T47D (cell line): Measurements from ENCODE around the gene NADK2.

ENCODE experiments used
- DNase-seq, 2 experiments: peaks; one replicate each; pipeline versions ENCODE4 v3.0.0 to v3.0.0-alpha.2; 2011 to 2012; ENCODE audit warnings: low read depth in 1 of 2, low spot score in 1 of 2
- JUND ChIP-seq: IDR thresholded peaks from 2 replicates; pipeline ENCODE4 v1.6.1; 2012; ENCODE audit warnings: low read depth
- in situ Hi-C: cut with HindIII; loops from 2 replicates; pipeline ENCODE4 v1.10.0; 2016; ENCODE audit warnings: low sequenced_read_pairs, low pct_unique_long_range_greater_than_20kb

Gene NADK2

DNA sequence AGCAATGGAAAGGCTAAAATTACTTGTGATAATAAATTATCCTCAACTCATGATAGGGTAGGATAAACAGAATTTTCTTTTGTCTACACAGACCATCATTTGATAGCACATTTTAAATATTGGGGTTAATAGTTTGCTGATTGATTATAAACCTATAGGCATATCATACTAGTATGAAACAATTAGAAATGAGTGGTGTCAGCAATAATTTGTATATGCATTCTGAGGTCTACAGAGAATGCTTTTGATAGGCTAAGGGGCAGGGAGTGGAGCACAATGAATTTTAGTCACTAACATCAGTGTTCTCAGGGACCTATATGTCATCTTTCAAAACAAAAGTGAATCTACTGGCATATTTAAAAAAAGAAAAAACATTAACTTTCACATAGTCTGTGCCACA lies 27.8 kb upstream of the NADK2 start:
- DNase-seq, result no peak
- no peak for TF ChIP-seq JUND
- in situ Hi-C loops, result no loop called here

DNA sequence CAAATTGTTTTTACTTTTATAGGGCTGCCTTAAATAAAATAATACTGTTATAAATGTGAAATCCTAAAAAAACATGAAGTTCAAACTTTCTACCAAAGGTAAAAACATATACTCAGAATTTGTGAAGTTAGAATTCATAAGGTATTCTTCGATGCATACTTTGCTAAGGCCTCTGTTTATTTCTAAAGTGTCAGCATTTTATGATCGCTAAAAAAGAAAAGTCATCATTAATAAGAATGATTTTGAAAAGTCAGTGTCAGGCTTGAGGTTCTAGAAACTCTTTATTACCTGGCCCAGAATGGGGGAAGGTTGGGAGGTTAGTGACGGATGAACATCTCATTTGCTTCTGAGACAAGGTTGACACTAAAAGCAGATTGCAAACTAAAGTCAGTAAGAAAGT lies 26.2 kb upstream of the NADK2 start:
- no peak for TF ChIP-seq JUND
- no peak for DNase-seq
- in situ Hi-C loops, result no loop called here

DNA sequence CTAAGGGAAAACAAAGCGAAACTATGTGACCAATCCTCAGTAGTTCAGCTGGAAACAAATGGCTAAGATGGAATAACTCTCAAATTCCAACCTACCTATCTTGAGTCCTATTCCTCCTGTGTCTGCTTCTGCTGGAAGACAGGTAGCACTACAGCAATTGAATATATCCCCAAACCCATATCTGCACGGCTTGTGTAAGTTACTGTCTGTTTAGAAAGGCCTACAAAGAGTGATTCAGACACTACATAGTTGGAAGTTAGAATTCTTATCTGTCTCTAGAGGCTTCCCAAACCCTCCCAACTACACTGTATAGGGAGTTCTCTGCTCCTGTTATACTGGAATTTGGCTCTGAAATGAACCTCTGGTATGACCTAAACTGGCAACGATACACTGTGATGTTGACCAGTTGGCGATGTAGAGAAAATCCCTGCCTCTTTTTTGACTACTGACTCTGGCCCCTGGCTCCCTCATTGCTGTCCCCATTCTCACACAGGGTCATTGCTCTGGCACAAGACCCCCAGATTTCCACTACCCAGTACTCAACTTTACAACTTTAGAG lies 22.6 kb upstream of the NADK2 start:
- no peak for TF ChIP-seq JUND
- in situ Hi-C loops, result no loop called here
- no peak for DNase-seq

- in situ Hi-C loops, result no loop called here
- TF ChIP-seq JUND, result no peak
- DNase-seq, result no peak
Measured at GRCh38 chr5:36261186-36261585, 19.5 kb upstream of the NADK2 start.

DNA sequence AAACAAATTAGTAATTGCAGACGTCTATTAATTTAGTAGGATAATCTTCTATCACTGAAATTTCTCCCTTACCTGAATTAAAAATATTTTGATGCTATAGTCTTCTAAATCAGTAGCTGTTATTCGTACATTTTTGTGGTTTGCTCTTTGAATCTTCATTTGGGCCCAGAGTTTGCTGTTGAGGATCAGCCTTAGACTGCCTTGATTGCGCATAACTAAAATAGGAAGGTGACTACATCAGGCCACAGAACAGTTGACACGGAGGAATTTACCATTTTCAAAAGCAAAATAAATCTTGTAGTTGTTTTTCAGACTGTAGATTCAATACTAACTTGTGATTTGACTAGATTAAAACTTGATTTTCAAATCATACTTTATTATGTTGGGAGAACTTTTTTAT lies 11.8 kb upstream of the NADK2 start:
- in situ Hi-C loops, result no loop called here
- DNase-seq, result no peak
- no peak for TF ChIP-seq JUND

DNA sequence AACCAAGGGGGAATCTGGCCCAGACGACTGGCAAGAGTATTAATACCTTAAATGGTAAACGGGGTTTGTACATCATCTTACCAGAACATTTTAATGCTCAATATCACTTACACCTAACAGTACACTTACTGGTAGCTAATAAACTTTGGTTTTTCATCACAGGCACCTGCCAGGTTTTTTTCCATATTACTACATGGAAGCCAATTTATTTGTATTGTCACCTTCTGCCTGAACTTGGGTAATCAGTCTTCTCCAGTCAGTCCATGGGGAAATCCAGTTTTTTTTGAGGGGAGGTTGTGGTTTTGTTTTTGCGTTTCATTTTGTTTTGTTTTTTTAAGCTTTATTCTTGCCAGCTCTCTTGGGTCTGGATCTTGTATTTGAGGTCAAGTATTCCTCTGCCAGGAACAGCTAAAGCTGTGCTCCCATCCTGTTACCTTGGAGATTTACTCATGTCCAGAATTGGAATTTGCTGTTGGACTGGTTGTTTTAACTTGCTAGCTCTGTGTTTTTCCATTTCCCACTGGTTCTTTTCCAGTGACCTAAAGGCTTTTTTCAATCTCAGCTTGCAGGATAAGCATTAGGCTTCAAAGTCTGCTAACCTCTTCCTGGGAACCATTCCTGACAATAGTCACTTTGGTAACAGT lies 11.1 kb upstream of the NADK2 start:
- no peak for DNase-seq
- TF ChIP-seq JUND, result no peak
- in situ Hi-C loops, result no loop called here

DNA sequence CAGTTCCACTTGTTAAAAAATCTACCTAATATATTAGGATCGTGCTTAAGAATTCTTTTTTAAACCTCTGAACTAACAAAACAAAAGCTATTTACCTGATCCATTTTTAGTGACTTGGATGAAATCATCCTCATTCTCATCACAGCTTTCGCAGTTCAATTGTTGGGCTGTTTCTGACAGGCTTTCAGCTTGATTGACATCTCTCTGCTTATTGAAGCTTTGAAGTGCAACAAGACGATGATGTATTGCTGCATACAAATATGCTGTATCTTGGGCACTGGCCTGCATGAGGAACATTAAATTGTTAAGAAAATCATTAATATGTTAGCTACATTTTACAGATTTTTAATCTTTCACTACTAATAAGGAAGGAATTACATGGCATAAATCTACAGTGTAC lies 9.5 kb upstream of the NADK2 start:
- in situ Hi-C loops, result no loop called here
- no peak for TF ChIP-seq JUND
- DNase-seq, result no peak

GRCh38 chr5:36250427-36250826 lies 8.7 kb upstream of the NADK2 start:
- no peak for DNase-seq
- no peak for TF ChIP-seq JUND
- in situ Hi-C loops, result no loop called here

DNA sequence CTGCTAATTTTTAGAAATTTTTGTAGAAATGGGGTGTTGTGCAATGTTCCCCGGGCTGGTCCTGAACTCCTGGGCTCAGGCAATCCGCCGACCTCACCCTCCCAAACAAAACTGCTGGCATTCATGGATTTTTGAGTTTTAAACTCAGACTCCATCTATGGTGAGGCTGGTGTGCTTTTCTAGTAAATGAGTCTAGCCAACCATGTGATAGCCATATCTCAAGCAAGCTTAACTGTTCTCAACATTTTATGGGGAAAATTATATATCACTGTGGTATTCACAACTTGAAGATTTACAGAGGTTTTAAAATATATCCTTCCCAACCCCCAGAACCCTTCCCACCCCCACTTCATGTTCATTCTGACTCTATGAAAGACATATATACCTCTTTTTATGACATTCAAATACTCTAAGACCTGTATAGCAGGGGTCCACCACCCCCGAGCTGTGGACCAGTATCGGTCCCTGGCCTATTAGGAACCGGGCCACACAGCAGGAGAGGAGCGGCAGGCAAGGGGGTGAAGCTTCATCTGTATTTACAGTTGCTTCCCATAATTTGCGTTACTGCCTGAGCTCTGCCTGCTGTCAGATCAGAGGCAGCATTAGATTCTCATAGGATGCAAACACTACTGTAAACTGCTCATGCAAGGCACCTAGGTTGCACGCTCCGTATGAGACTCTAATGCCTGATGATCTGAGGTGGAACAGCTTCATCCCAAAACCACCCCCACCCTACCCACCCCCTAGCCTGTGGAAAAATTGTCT lies 4.5 kb upstream of the NADK2 start:
- no peak for TF ChIP-seq JUND
- DNase-seq, result no peak
- in situ Hi-C loops, result no loop called here

DNA sequence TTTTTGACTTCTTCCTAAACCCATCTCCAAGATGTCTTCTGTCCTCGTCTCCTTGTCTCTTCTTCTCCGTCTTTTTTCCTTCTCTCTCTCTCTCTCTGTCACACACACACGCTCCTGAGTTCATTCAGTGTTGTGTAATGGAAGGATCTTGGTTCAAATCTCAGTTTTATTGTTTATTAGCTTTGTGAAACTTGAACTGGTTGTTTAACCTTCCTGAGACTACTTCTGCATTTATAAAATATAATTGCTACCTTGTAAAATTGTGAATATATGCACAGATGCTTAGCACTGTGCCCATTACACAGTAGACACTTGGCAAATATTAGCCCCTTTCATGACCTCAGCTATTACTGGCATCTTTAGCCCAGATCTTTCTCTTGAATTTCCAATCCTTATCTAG lies 2.4 kb upstream of the NADK2 start:
- no peak for TF ChIP-seq JUND
- in situ Hi-C loops, result no loop called here
- no peak for DNase-seq

DNA sequence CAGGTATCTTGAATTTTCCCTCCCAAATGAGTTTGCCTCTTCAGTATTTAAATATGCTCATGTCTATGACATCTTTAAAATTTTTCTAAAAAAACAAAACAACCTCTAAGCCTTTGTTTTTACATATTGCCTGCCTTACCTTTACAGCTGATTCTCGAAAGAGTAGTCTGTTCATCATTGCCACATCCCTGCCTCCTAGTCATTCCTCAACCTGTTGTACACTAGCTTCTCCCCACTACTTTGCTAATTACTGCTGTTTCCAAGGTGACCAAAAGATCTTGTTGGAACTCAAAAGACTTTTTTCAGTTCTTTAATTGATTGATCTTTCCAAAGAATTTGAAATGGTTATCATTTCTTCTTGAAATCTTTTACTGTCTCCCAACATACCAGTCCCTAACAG lies 1.9 kb upstream of the NADK2 start:
- in situ Hi-C loops, result no loop called here
- DNase-seq, result no peak
- no peak for TF ChIP-seq JUND

- DNase-seq, result no peak
- no peak for TF ChIP-seq JUND
- in situ Hi-C loops, result no loop called here
Measured at GRCh38 chr5:36242534-36243485, 1.1 kb upstream of the NADK2 start.
